ENCODE results near the gene ASTN1. TPM values are rescaled to one million over a fixed set of nuclear protein-coding genes. Genes with fewer than 3 reads are reported as not detected.

ASTN1 gene
- total RNA-seq, 1 donor from 2014 or later: not detected

GRCh38 chr1:176899321-176899720 is 265.2 kb downstream of the ASTN1 start:
- H3K27me3 ChIP-seq (ENCODE audit: control insufficient read depth, insufficient read depth, low read length): no peaks in the 10 kb centered on the region
- no peak for TF ChIP-seq CTCF (IDR thresholded peaks at IDR 0.05; ENCODE audit: insufficient read depth, low read length, severe bottlenecking)
- no peak for DNase-seq (ENCODE audit: low read depth)
- no peaks in the 10 kb centered on the region for H3K36me3 ChIP-seq (ENCODE audit: control insufficient read depth, insufficient read depth, low read length)
- no peak for FAIRE-seq
- H3K4me3 ChIP-seq (ENCODE audit: low read depth, low read length): no peak overlapping the region

- no peak overlapping the region for H3K4me3 ChIP-seq (ENCODE audit: low read depth, low read length)
- DNase-seq (ENCODE audit: low read depth) (peak; percentile 48), FAIRE-seq (no peak)
- H3K36me3 ChIP-seq (ENCODE audit: control insufficient read depth, insufficient read depth, low read length): no peaks in the 10 kb centered on the region
- no peaks in the 10 kb centered on the region for H3K27me3 ChIP-seq (ENCODE audit: control insufficient read depth, insufficient read depth, low read length)
- peak; percentile 91 for TF ChIP-seq CTCF (IDR thresholded peaks at IDR 0.05; ENCODE audit: insufficient read depth, low read length, severe bottlenecking)
Measured at GRCh38 chr1:176897350-176898236, 266.9 kb downstream of the ASTN1 start.

GRCh38 chr1:176896216-176896615 is 268.3 kb downstream of the ASTN1 start:
- H3K4me3 ChIP-seq (ENCODE audit: low read depth, low read length): no peak overlapping the region
- TF ChIP-seq CTCF (IDR thresholded peaks at IDR 0.05; ENCODE audit: insufficient read depth, low read length, severe bottlenecking): no peak
- H3K36me3 ChIP-seq (ENCODE audit: control insufficient read depth, insufficient read depth, low read length): no peaks in the 10 kb centered on the region
- no peaks in the 10 kb centered on the region for H3K27me3 ChIP-seq (ENCODE audit: control insufficient read depth, insufficient read depth, low read length)
- DNase-seq (ENCODE audit: low read depth) (peak; percentile 34), FAIRE-seq (no peak)

- no peaks in the 10 kb centered on the region for H3K27me3 ChIP-seq (ENCODE audit: control insufficient read depth, insufficient read depth, low read length)
- H3K4me3 ChIP-seq (ENCODE audit: low read depth, low read length): no peak overlapping the region
- TF ChIP-seq CTCF (IDR thresholded peaks at IDR 0.05; ENCODE audit: insufficient read depth, low read length, severe bottlenecking): no peak
- DNase-seq (ENCODE audit: low read depth) (no peak), FAIRE-seq (no peak)
- H3K36me3 ChIP-seq (ENCODE audit: control insufficient read depth, insufficient read depth, low read length): no peaks in the 10 kb centered on the region
Measured at GRCh38 chr1:176894450-176894849, 270.1 kb downstream of the ASTN1 start.

GRCh38 chr1:176893625-176894352 is 270.7 kb downstream of the ASTN1 start:
- FAIRE-seq (peak; percentile 77), DNase-seq (ENCODE audit: low read depth) (no peak)
- H3K36me3 ChIP-seq (ENCODE audit: control insufficient read depth, insufficient read depth, low read length): no peaks in the 10 kb centered on the region
- TF ChIP-seq CTCF (IDR thresholded peaks at IDR 0.05; ENCODE audit: insufficient read depth, low read length, severe bottlenecking): no peak
- H3K4me3 ChIP-seq (ENCODE audit: low read depth, low read length): no peak overlapping the region
- no peaks in the 10 kb centered on the region for H3K27me3 ChIP-seq (ENCODE audit: control insufficient read depth, insufficient read depth, low read length)

Data from bronchial epithelial cell (primary cell).